Measurements from ENCODE around the gene CREM. TPM values are rescaled to one million over a fixed set of nuclear protein-coding genes. Genes with fewer than 3 reads are reported as not detected.

The CREM gene
- total and polyA plus RNA-seq, 2 of the 8 experiments (the other 6 are each of a cell fraction or from before 2014, with no cell fraction given), result 18.7 to 21.9 TPM

- H3K4ac ChIP-seq (replicated peaks; ENCODE audit: insufficient read length, low read depth, low read length), result no peak overlapping the region
- H3K4me2 ChIP-seq (ENCODE audit: insufficient read depth in 1 of 2, low read depth in 2 of 2, low read length in 2 of 2), result no peak overlapping the region
- H3K79me2 ChIP-seq (ENCODE audit: control insufficient read depth in 1 of 2, insufficient read depth in 2 of 2, low read length in 2 of 2), result no peaks in the 10 kb centered on the region
- no peaks in the 10 kb centered on the region for H4K20me1 ChIP-seq (replicated peaks in 1 of 2; ENCODE audit: control insufficient read depth in 1 of 2, insufficient read depth in 2 of 2, low read length in 2 of 2)
- no peak overlapping the region for H2BK12ac ChIP-seq (ENCODE audit: low read depth, low read length)
- no peak overlapping the region for H3K14ac ChIP-seq (ENCODE audit: insufficient read length)
- no peak overlapping the region for H3K23ac ChIP-seq (ENCODE audit: insufficient read length)
- H2AFZ ChIP-seq (ENCODE audit: low read length), result no peak overlapping the region
- H3K18ac ChIP-seq (ENCODE audit: extremely low read depth, low read length), result no peak overlapping the region
- no peaks in the 10 kb centered on the region for H3K23me2 ChIP-seq (ENCODE audit: low read depth, low read length)
- 98% methylated on average over 5 of the region's 5 CpGs; no CpG with 5 or more reads in 1 of the 2 experiments for whole genome bisulfite sequencing, 2 experiments (ENCODE audit: extremely low coverage in 1 of 2, insufficient coverage in 1 of 2, insufficient read length in 1 of 2, insufficient replicate concordance in 2 of 2, low coverage in 1 of 2, low lambda C conversion rate in 2 of 2, missing lambda C conversion rate in 1 of 2)
- H4K8ac ChIP-seq (ENCODE audit: extremely low read depth, insufficient read depth, low read length), result no peak overlapping the region
- H4K5ac ChIP-seq (ENCODE audit: insufficient read length, low read depth, low read length), result no peak overlapping the region
- no peaks in the 10 kb centered on the region for H3K9me3 ChIP-seq (ENCODE audit: insufficient read depth in 2 of 2, low read depth in 1 of 2, low read length in 1 of 2)
- no peak for DNase-seq (ENCODE audit: low read depth in 1 of 2, low spot score in 2 of 2)
- H3K27me3 ChIP-seq (replicated peaks in 1 of 4; ENCODE audit: control insufficient read depth in 3 of 4, extremely low read depth in 1 of 4, insufficient read depth in 3 of 4, low read length in 3 of 4), result peaks cover 0 to 1% (median 0%) of the 10 kb centered on the region in 4 experiments; a peak in 1 of 7 replicates
- no peak overlapping the region for H2AK5ac ChIP-seq (ENCODE audit: low read depth, low read length)
- no peak overlapping the region; a peak in 1 of 7 replicates for H3K9ac ChIP-seq (replicated peaks in 1 of 4; ENCODE audit: extremely low read depth in 1 of 4, low read depth in 3 of 4, low read length in 3 of 4)
- no peaks in the 10 kb centered on the region for H3K79me1 ChIP-seq (ENCODE audit: low read depth, low read length)
- ChIA-PET POLR2A (ENCODE audit: partially characterized antibody) (no interaction called here), CTCF (ENCODE audit: partially characterized antibody) (interaction anchor here (0.8 to 15.6 kb wide), 19 partner anchors 8 to 346 kb away, joined by 3 to 177 read pairs (median 6); partner anchors contain the start of gene CREM)
- no peak overlapping the region for H3K56ac ChIP-seq (replicated peaks; ENCODE audit: insufficient read length, low read depth, low read length)
- no peak overlapping the region for H2BK5ac ChIP-seq (ENCODE audit: low read depth, low read length)
- no peak overlapping the region for H2BK15ac ChIP-seq (ENCODE audit: low read length)
- no peak overlapping the region for H4K91ac ChIP-seq (replicated peaks; ENCODE audit: insufficient read length, low read length)
- peaks cover 0 to 3% (median 1%) of the 10 kb centered on the region in 4 experiments; a peak in 3 of 7 replicates for H3K4me1 ChIP-seq (replicated peaks in 1 of 4; ENCODE audit: control insufficient read depth in 3 of 4, insufficient read depth in 4 of 4, low read length in 3 of 4)
- FAIRE-seq, result no peak
- H3K36me3 ChIP-seq (ENCODE audit: control insufficient read depth in 2 of 4, insufficient read depth in 4 of 4, low read length in 3 of 4), result no peaks in the 10 kb centered on the region
- no peak overlapping the region for H2BK20ac ChIP-seq (ENCODE audit: low read length)
- no peak overlapping the region for H3K27ac ChIP-seq (ENCODE audit: low read depth, low read length)
- no peak overlapping the region for H3K4me3 ChIP-seq (ENCODE audit: extremely low read depth in 1 of 4, insufficient read depth in 2 of 4, low read depth in 3 of 4, low read length in 4 of 4)
- no peak overlapping the region for H2BK120ac ChIP-seq (replicated peaks; ENCODE audit: low read depth, low read length)
- no peak for TF ChIP-seq CHD2 (IDR thresholded peaks at IDR 0.05; ENCODE audit: low read length)
- no peak for TF ChIP-seq SP4 (IDR thresholded peaks at IDR 0.05; ENCODE audit: low read length)
- no peak for TF ChIP-seq RAD21 (IDR thresholded peaks at IDR 0.05 in 1 of 2, conservative IDR thresholded peaks at IDR 0.05 in 1 of 2; ENCODE audit: low read depth in 2 of 2, low read length in 2 of 2)
- no peak for TF ChIP-seq NRF1 (IDR thresholded peaks at IDR 0.05; ENCODE audit: low read depth, low read length)
- no peak for TF ChIP-seq KDM1A (IDR thresholded peaks at IDR 0.05; ENCODE audit: borderline replicate concordance, low read length)
- TF ChIP-seq SAP30 (IDR thresholded peaks at IDR 0.05; ENCODE audit: insufficient read depth, insufficient replicate concordance, low read length), result no peak
- TF ChIP-seq CHD1 (IDR thresholded peaks at IDR 0.05; ENCODE audit: low read depth, low read length), result no peak
- no peak for TF ChIP-seq HDAC6 (IDR thresholded peaks at IDR 0.05; ENCODE audit: low read depth, low read length)
- no peak for TF ChIP-seq BACH1 (IDR thresholded peaks at IDR 0.05; ENCODE audit: low read length)
- TF ChIP-seq KDM4A (IDR thresholded peaks at IDR 0.05; ENCODE audit: low read depth, low read length, severe bottlenecking), result no peak
- no peak for TF ChIP-seq ATF2 (IDR thresholded peaks at IDR 0.05; ENCODE audit: low read length)
- no peak for TF ChIP-seq SRF (IDR thresholded peaks at IDR 0.05; ENCODE audit: low read depth, low read length)
Observed at GRCh38 chr10:35217455-35217854, 90.8 kb downstream of the CREM start.
